GM21423 (cell line): ENCODE measurements around the gene CBL.

Experiments used
- ATAC-seq: cut with Tn5 transposase; IDR thresholded peaks from one replicate; pipeline ENCODE4 v1.9.1; 2021; ENCODE audit warnings: mild to moderate bottlenecking, moderate library complexity; ENCODE audit not compliant: unreplicated experiment

Gene CBL

DNA sequence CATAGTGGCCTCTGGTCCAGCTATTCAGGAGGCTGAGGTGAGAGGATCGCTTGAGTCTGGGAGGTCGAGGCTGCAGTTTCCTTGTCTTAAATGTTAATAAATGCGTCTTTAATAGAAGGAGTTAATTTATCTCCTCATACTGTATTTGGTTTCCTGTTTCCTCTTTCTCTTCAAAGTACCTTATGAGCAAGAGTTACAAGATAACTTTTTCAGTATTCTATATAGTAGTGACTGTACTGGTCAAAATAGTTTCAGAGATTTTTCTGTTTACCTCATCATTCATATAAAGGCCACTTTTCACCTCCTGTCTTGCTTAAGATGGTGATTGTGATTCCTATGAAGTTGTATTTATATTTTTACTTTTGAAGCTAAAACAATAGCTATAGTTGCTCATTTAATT lies 59.9 kb downstream of the CBL start:
- no peak for ATAC-seq

- ATAC-seq: no peak
Observed at GRCh38 chr11:119266517-119267255, 60.5 kb downstream of the CBL start.

DNA sequence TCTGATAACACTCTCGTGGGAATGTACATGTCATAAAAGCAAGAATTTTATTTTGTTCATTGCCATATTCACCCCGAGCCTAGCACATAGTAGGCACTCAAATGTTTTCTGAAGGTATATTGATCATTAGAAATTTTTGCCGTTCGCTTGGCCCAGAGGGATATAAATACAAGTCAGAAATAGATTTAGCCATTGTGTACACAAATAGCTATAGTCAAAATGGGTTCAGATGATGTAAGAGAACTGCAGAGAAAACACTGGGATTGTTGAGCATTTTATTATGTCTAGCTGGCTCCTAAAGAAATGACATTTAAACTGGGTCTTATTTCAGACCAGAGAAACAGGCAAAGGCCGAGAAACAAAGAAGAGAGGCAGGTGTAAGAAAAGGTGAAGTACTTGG lies 61.5 kb downstream of the CBL start:
- ATAC-seq: no peak

DNA sequence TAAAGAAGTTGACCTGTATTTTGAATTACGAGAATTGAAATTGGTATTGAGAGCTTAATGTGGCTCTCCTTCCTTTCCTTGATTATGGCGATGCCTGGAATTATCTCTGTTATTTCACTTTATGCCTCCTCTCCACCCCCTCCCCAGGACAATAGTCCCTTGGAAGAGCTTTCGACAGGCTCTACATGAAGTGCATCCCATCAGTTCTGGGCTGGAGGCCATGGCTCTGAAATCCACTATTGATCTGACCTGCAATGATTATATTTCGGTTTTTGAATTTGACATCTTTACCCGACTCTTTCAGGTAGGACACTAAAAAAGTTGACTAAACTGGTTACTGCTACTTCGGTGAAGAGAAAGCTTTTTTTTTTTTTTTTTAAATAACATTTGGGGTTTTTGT lies 67.6 kb downstream of the CBL start:
- no peak for ATAC-seq

DNA sequence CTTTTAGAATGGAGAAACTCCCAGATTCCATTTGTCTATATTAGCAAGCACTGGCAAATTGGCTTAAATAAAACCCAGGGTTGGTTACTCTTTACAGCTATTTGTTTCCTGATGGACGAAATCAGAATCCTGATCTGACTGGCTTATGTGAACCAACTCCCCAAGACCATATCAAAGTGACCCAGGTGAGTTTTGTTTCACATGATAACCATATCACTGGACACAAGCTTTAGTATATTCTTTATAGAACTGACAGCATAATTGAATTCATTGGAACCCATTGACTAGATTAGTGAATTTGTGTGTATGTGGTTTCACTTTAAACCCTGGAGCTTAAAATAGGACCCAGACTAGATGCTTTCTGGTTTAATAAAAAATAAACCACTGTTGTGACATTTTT lies 71.5 kb downstream of the CBL start:
- no peak for ATAC-seq

DNA sequence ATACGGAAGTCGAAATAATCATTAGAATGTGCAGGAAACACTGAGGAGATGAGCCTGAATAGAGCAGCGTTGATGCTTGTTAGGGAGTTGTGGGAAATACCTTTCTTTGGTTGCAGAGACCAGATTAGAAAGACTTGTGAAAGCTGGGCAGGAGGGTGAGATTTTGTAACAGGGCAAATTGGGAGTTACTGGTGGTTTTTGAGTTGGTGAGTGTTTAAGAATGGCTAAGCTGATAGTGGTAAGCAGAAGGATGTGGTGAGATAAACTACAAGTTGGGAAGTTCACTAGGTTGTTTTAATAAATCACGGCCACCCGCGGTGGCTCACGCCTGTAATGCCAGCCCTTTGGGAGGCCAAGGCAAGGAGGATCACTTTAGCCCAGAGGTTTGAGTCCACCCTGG lies 76.4 kb downstream of the CBL start:
- no peak for ATAC-seq

- peak; percentile 53 for ATAC-seq
Observed at GRCh38 chr11:119284344-119285157, 78.4 kb downstream of the CBL start.

GRCh38 chr11:119285431-119285830 lies 79.3 kb downstream of the CBL start:
- ATAC-seq: no peak

DNA sequence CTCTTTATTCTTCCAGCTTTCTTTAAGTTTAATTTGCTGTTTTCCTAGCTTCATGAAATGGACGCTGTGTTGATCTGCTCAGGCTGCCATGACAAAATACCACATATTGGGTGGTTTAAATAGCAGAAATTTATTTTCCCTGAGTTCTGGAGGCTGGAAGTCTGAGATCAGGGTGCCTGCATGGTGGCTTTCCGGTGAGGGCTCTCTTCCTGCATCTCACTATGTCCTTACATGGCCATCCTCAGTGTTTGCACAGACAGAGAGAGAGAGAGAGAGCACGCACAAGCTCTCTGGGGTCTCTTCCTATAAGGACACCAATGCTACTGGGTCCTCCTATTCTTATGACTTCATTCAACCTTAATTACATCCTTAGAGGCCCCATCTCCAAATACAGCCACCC lies 82.1 kb downstream of the CBL start:
- no peak for ATAC-seq

DNA sequence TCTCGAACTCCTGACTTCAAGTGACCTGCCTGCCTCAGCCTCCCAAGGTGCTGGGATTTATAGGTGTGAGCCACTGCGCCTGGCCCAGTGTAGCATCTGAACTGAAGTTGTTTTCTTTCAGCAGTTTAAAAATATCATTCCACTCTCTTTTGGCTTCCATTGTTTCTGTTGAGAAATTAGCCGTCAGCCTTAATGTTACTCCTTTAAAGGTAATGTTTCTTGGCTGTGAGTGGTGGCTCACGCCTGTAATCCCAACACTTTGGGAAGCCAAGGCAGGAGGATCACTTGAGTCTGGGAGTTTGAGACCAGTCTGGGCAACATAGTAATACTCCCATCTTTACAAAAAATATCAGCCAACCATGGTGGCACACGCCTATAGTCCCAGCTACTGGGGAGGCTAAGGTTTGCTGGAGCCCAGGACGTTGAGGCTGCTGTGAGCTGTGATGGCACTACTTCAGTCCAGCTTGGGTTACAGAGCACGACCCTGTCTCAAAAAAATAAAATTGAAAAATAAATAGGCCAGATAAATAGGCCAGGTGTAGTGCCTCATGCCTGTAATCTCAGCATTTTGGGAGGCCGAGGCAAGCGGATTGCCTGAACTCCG lies 84.9 kb downstream of the CBL start:
- ATAC-seq: no peak

GRCh38 chr11:119293461-119293860 lies 87.3 kb downstream of the CBL start:
- no peak for ATAC-seq

- ATAC-seq: no peak
Observed at GRCh38 chr11:119295178-119295577, 89.0 kb downstream of the CBL start.

DNA sequence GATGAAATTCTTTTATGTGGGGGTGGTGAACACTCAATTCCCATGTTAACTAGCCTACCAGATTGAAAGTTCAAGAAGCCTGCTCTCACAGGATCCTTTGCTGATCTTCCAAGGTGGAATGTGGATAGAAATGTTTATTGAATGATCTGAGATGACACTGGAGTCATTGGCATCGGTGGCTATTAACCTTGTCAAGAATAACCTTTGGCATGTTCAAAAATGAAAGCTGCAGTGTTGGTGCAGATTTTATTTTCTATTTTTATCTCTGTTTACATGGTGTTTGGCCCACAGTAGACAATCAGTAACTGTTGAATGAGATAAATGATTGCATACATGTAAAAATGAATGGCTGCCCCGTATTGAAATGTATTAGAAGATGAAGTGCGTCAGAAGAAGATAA lies 91.8 kb downstream of the CBL start:
- no peak for ATAC-seq

DNA sequence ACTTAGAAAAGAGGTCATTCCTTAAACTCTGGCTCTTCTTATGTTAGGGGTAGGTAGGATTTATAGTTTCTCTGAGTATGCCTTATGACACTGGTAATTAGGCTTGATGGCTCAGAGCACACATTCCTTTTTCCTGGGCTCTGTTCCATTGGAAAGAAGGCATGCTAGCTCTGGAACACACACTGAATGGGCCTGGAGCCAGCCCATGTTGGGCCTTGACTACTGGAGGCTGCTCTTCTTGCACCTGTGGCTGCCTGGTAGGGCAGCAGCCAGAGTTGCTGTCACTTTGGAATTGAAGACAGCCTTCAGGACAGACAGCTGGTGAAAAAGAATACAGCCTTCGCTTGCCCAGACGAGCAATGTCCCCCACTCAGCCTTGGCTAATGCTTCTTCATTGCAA lies 92.6 kb downstream of the CBL start:
- ATAC-seq: no peak

DNA sequence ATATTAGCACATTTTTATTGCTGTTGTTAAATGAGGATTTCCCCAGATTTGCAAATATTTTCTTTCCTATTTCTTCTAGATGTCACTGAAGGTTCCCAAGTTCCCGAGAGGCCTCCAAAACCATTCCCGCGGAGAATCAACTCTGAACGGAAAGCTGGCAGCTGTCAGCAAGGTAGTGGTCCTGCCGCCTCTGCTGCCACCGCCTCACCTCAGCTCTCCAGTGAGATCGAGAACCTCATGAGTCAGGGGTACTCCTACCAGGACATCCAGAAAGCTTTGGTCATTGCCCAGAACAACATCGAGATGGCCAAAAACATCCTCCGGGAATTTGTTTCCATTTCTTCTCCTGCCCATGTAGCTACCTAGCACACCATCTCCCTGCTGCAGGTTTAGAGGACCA lies 93.3 kb downstream of the CBL start:
- ATAC-seq: no peak

- ATAC-seq: no peak
Observed at GRCh38 chr11:119300198-119300964, 94.2 kb downstream of the CBL start.

- no peak for ATAC-seq
Observed at GRCh38 chr11:119303227-119303718, 97.1 kb downstream of the CBL start.

- ATAC-seq: no peak
Observed at GRCh38 chr11:119305556-119306372, 99.6 kb downstream of the CBL start.

GRCh38 chr11:119306373-119306890 lies 100.3 kb downstream of the CBL start:
- ATAC-seq: no peak

- no peak for ATAC-seq
Observed at GRCh38 chr11:119307219-119307618, 101.1 kb downstream of the CBL start.
